CD4-positive, alpha-beta T cell treated with Interleukin-10 for 1 hour (primary cell): ENCODE data around the gene RBFOX1.

Source experiments
- DNase-seq: peaks from one replicate; pipeline ENCODE4 v3.0.0-alpha.2; 2020

The RBFOX1 gene

DNA sequence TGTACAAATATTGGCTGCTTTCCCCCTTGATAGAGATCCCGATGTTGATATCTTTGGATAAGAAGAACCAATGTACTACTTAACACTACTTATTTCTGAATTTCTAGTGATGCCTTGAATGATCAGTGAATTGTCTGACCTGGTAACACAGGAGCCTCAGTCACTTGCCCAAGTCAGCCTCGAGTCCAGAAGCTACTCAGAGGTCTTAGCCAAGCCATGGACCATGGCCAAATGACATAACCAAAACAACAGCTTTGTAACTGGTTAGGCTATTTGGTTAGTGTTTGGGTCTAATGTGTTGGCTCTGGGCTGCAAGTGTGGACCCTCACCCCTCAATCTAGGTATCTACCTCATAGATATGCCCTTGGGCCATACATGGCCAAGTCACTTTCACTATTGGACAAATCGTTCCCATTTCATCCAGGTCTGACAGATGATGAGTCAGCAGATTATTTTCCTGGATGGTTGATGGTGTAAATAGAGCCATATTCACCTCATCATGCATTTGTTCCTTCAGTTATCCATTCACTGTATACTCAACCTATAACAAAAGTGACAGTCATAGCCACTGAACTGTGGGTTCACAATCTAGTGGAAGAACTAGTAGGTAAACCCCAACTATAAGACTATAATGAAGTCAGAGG lies 3.5 kb downstream of the RBFOX1 start:
- no peak for DNase-seq

- no peak for DNase-seq
Measured at GRCh38 chr16:7336742-7337141, 4.1 kb downstream of the RBFOX1 start.

- DNase-seq = no peak
Measured at GRCh38 chr16:7338826-7339225, 6.2 kb downstream of the RBFOX1 start.

GRCh38 chr16:7339700-7340099 lies 7.1 kb downstream of the RBFOX1 start:
- DNase-seq = no peak

GRCh38 chr16:7340938-7341337 lies 8.3 kb downstream of the RBFOX1 start:
- DNase-seq = no peak

- DNase-seq = no peak
Measured at GRCh38 chr16:7342598-7342997, 10.0 kb downstream of the RBFOX1 start.

DNA sequence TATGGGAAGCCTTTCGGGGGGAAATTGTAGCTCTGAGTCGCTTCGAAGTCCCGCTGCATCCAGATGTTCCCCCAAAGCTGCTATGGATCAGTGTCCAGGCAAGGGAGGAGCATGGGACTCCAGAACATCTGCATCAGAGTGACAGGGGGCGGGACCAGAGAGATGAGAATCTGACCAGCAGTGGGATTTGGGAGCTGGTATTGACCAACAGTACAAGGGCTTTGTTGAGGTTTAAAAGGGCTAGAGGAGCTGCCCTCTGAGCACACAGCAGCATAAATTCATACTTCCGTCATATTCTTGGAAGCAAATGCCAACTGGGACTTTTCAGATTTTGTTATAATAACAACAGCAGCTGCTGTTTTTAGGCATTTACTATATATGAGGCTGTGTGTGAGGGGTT lies 10.6 kb downstream of the RBFOX1 start:
- no peak for DNase-seq

GRCh38 chr16:7344830-7345780 lies 12.5 kb downstream of the RBFOX1 start:
- DNase-seq = no peak

DNA sequence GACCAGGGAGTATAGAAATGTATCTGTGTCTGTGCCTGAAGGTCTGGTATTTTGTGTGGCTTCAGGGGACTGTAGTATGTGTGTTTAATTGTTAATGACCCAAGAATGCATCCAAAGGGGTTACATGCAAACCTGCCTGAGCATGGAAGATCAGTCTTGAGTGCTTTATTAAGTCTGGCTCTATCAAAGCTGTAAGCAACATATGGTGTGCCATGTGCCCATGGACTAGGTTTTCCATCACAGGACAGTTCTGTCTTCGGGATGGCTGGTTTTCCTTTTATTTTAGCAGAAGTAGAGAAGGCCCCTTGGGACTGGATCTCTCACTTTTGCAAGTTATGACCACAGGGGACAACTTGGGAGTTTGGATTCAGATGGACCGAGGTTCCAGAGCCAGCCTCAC lies 18.2 kb downstream of the RBFOX1 start:
- DNase-seq = no peak

DNA sequence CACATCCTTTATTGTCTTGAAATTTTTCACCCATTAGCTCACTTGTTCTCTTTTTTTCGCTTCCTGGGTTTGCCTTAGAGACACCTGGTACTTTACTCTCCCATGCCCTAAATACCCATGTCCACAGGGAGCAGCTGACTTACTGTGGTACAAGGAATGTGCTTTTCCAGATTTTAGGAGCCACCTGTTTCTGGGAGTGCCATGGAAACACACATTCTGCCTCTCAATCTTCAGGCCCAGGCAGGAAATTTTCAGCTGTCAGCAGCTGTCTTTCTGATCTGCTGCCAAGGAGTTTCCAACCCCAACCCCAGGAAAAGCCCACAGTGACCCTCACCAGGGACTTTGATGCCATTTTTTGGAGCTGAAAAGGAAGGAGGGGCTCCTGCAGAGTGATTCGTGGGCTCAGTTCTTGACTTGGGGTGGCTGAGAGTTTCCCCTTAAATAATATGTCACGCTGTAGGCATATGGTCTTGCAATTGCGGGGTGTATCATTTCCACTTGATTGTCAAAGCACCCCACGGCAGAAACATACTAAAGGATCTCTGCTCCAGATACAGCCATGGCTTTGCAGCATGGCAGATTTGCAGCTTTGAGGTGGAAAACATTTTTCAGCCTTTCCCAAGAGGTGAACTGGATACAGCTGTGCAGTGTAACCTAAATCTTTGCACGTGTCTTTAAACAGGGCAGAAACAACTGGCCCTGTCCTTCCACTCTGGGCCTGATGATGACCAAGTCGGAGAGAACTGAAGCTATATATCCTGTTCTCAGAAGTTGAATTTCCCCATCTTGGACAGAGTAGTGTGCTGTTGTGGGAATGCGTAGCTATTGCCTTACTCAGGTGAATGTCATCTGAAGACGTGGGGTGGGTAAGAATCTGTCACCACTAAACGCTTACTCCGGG lies 19.2 kb downstream of the RBFOX1 start:
- no peak for DNase-seq

GRCh38 chr16:7355758-7356157 lies 23.1 kb downstream of the RBFOX1 start:
- no peak for DNase-seq

DNA sequence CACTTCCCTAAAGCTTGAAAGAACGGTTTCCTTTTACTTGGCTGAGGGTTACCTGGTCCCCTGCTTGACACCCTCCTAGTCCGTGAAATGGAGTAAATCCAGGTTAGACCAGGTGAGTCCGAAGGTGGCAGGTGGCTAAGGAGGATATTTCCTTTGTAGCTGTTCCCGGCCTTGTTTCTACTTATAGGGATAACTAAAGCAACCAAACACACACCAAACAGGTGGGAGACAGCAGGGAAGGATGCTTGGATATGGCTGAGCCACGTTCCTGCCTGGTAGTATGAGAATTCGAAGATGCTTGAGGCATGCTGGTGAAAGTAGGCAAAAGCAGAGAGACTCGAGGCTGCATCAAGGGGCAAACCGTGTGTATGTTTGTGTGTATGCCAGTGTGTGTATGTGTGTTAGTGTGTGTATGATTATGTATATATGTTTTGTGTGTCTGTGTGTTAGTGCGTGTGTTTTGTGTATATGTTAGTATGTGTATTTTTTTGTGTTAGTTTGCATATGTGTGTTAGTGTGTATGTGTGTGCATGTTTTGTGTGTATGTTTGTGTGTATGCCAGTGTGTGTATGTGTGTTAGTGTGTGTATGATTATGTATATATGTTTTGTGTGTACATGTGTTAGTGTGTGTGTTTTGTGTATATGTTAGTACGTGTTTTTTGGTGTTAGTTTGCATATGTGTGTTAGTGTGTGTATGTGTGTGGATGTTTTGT lies 28.9 kb downstream of the RBFOX1 start:
- DNase-seq = no peak

- no peak for DNase-seq
Measured at GRCh38 chr16:7362231-7362630, 29.6 kb downstream of the RBFOX1 start.

DNA sequence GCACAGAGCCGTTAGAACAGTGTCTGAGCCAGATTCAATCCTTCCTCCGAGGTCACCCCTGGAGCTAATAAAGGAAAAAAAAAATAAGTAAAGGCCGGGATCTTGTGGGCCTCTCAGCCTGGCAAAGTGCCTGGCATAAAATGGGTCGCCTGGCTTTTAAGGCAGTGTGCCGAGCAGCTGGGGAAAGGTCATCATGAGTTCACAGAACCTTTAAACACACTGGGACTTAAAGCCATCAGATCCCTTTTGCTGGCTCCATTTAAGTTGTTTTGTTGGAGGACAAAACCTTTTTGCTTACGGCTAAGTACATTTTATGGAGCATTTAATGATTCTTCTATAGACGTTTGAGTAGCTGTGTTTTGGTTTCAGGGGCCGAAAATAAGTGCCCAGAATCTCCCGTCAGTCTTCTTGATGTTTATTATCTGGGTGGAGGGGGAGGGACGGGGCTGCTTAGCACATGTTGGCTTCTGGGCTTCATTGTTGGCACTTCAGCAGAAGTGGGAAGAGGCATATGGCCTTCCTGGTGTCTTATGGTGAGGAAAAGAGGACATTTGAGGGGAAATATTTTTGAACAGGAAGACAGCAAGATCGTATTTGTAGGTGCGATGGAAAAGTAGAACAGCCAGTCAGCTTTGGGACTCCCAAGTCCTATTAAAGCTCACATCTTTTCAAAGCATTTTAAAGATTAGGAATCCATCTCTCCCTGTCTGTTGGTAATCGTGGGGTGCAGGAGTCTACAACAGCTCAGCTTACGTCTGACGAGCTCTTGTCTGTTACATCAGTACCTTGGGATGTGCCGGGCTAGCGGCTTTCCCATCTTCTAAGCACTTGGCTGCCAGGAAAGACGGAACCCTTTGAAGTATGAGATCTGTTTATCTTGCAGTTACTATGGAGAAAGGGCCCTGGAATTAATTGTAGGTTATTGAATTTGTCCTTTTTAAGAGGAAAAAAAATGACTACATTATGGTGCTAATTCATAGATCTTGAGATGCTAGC lies 31.1 kb downstream of the RBFOX1 start:
- DNase-seq = no peak

GRCh38 chr16:7366041-7366440 lies 33.4 kb downstream of the RBFOX1 start:
- DNase-seq = no peak

GRCh38 chr16:7366993-7367880 lies 34.6 kb downstream of the RBFOX1 start:
- DNase-seq = no peak

DNA sequence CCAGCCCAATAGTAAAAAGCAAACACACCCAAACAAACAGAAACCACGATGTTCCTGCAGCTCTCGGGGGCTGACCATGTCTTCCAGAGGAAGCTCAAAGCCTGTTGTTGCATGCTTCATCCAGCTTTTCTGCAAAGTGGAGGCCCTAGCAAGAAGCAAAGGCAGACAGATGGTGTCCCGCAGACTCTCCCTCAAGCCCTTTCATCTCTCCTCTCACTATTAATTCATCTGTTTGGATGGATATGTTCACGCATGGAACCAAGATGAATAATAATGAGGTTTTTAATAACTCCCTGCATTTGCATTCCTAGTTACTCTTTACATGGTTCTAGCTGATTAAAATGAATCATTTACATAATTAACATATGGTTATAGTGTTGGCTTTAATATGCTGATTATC lies 36.6 kb downstream of the RBFOX1 start:
- no peak for DNase-seq

GRCh38 chr16:7372095-7372494 lies 39.5 kb downstream of the RBFOX1 start:
- no peak for DNase-seq

DNA sequence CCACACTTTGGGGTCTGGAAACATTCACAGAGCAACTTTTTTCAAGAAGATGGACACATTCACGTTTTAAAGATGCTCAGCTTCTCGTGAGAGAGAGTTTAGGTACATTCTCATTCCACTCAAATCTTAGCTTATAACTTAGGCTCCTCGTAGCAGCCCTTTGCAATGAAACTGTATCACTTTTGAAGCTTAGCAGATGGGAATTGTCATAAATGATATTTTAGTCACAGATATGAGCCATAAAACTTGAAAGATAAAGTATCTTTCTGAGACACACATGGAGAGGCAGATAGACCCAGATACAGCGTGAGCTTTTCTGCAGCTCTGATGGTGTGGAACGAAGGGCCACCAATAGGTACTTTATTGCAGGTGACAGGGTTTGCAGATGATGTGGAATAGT lies 41.1 kb downstream of the RBFOX1 start:
- no peak for DNase-seq

DNA sequence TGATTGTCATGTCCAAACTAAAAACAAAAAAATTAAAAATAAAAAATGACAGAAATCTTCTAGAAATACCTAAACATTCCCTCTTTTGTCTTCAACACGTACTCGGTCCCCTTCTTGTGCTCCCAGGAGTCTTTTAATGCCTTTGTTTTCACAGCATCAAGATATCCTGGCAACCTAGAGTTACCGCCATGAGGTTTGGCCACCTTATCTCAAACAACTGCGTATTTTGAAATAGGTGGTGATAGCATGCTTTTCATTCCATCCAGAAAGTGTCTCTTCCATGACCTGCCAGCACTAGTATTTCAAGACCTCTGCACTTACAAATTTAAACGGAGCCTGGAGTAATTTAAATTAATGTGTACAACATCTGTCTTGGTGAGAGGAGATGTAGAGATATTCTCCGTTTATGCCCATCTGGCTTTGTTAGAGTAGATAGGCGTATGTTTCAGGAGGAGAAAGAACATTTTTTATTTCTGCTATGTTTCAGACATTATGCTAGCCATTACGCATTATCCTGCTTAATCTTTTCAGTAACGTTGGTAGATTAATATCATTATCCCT lies 42.0 kb downstream of the RBFOX1 start:
- no peak for DNase-seq
